ENCODE data around the gene VMAC.

- TF ChIP-seq CTCF (IDR thresholded peaks at IDR 0.05), result no peak
- TF ChIP-seq POLR2A (IDR thresholded peaks at IDR 0.05), result no peak
Observed at GRCh38 chr19:5951338-5951861, 46.7 kb downstream of the VMAC start.

Measured in right lobe of liver (tissue), 4 donors.